ENCODE measurements around the gene PDSS2. TPM values are rescaled to one million over a fixed set of nuclear protein-coding genes. Genes with fewer than 3 reads are reported as not detected.

Gene PDSS2
- polyA plus RNA-seq, 1 donor from 2014 or later, result 4.6 TPM

- Histone ChIP-seq H3K4me2 (ENCODE audit: low read length) (no peak overlapping the region), H3K27me3 (ENCODE audit: insufficient read depth, low read depth, low read length) (no peaks in the 10 kb centered on the region), H3K27ac (ENCODE audit: low read length) (no peak overlapping the region), H3K36me3 (ENCODE audit: insufficient read depth, low read length) (no peaks in the 10 kb centered on the region), H3K79me2 (replicated peaks; ENCODE audit: insufficient read depth, low read length) (no peaks in the 10 kb centered on the region), H3K9me2 (ENCODE audit: insufficient read depth, low read length) (no peaks in the 10 kb centered on the region), H3K4me3 (ENCODE audit: low read length) (no peak overlapping the region), H2AFZ (ENCODE audit: low read depth, low read length) (no peak overlapping the region), H3K9me3 (ENCODE audit: low read length) (no peaks in the 10 kb centered on the region), H3F3A (ENCODE audit: insufficient read depth, low read length, poor library complexity, severe bottlenecking) (no peaks in the 10 kb centered on the region), H4K20me1 (ENCODE audit: insufficient read depth) (no peaks in the 10 kb centered on the region), H3K9ac (ENCODE audit: low read length) (no peak overlapping the region)
- TF ChIP-seq TAF1 (IDR thresholded peaks at IDR 0.05; ENCODE audit: low read depth), result no peak
- no peak for TF ChIP-seq RAD21 (conservative IDR thresholded peaks at IDR 0.05)
- TF ChIP-seq REST (IDR thresholded peaks at IDR 0.05; ENCODE audit: borderline replicate concordance), result no peak
- no peak for TF ChIP-seq MXI1 (conservative IDR thresholded peaks at IDR 0.05; ENCODE audit: poor library complexity, severe bottlenecking)
- TF ChIP-seq SMC3 (conservative IDR thresholded peaks at IDR 0.05; ENCODE audit: poor library complexity), result no peak
- TF ChIP-seq EZH2 (IDR thresholded peaks at IDR 0.05; ENCODE audit: borderline replicate concordance, insufficient read depth, low read length, poor library complexity, severe bottlenecking), result no peak
- no peak for TF ChIP-seq EP300 (conservative IDR thresholded peaks at IDR 0.05; ENCODE audit: poor library complexity, severe bottlenecking)
Observed at GRCh38 chr6:107357031-107357430, 102.3 kb downstream of the PDSS2 start.

GRCh38 chr6:107355659-107356058 lies 103.7 kb downstream of the PDSS2 start:
- H3K79me2 ChIP-seq (replicated peaks; ENCODE audit: insufficient read depth, low read length), result no peaks in the 10 kb centered on the region
- H3K9ac ChIP-seq (ENCODE audit: low read length), result no peak overlapping the region
- no peak overlapping the region for H3K27ac ChIP-seq (ENCODE audit: low read length)
- H3K27me3 ChIP-seq (ENCODE audit: insufficient read depth, low read depth, low read length), result no peaks in the 10 kb centered on the region
- H2AFZ ChIP-seq (ENCODE audit: low read depth, low read length), result no peak overlapping the region
- H4K20me1 ChIP-seq (ENCODE audit: insufficient read depth), result no peaks in the 10 kb centered on the region
- H3F3A ChIP-seq (ENCODE audit: insufficient read depth, low read length, poor library complexity, severe bottlenecking), result no peaks in the 10 kb centered on the region
- H3K4me3 ChIP-seq (ENCODE audit: low read length), result no peak overlapping the region
- TF ChIP-seq POLR2AphosphoS5 (IDR thresholded peaks at IDR 0.05) (no peak), EZH2 (IDR thresholded peaks at IDR 0.05; ENCODE audit: borderline replicate concordance, insufficient read depth, low read length, poor library complexity, severe bottlenecking) (no peak), SMC3 (conservative IDR thresholded peaks at IDR 0.05; ENCODE audit: poor library complexity) (no peak), CTCF (IDR thresholded peaks at IDR 0.05; ENCODE audit: poor library complexity, severe bottlenecking) (no peak), EP300 (conservative IDR thresholded peaks at IDR 0.05; ENCODE audit: poor library complexity, severe bottlenecking) (no peak), MXI1 (conservative IDR thresholded peaks at IDR 0.05; ENCODE audit: poor library complexity, severe bottlenecking) (no peak), RAD21 (conservative IDR thresholded peaks at IDR 0.05) (no peak), REST (IDR thresholded peaks at IDR 0.05; ENCODE audit: borderline replicate concordance) (no peak), TAF1 (IDR thresholded peaks at IDR 0.05; ENCODE audit: low read depth) (no peak)
- no peaks in the 10 kb centered on the region for H3K36me3 ChIP-seq (ENCODE audit: insufficient read depth, low read length)
- no peaks in the 10 kb centered on the region for H3K9me2 ChIP-seq (ENCODE audit: insufficient read depth, low read length)
- no peaks in the 10 kb centered on the region for H3K9me3 ChIP-seq (ENCODE audit: low read length)
- no peak overlapping the region for H3K4me2 ChIP-seq (ENCODE audit: low read length)
